Prostate gland (tissue), 2 donors: ENCODE measurements around the gene PLEKHM2.

ENCODE experiments used
- POLR2A ChIP-seq: fragments of 450-650 bp; IDR thresholded peaks from one replicate; pipeline ENCODE4 v1.6.1; 2016; ENCODE audit warnings: antibody characterized with exemption, mild to moderate bottlenecking
- TF ChIP-seq, protein P1 (sequence below), 4 experiments: fragments of 200-600 bp in 2 of 4; fragments of 450-650 bp in 2 of 4; sonication (generic) in 2 of 4; IDR thresholded peaks; 1 replicate in 3 of 4; 2 replicates in 1 of 4; pipeline ENCODE4 v1.5.1; 2016 to 2019; ENCODE audit warnings: antibody characterized with exemption in 4 of 4, mild to moderate bottlenecking in 2 of 4, moderate library complexity in 2 of 4

DNA sequence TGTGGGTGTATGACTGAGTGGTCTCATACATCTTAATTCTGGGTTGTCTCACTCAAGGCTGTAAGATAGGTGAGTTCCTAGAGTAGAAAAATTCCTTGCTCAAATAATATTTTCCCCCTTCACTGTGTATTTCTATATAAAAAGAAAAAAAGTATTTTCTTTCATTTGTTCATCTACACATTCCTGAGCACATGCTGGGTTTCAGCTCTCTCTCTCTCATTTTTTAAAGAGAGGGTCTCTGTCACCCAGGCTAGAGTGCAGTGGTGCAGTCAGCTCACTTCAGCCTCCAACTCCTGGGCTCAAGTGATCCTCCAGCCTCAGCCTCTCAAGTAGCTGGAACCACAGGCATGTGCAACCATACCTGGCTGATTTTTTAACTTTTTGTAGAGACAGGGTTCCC is 44.9 kb upstream of the PLEKHM2 start:
- TF ChIP-seq, protein P1, sequence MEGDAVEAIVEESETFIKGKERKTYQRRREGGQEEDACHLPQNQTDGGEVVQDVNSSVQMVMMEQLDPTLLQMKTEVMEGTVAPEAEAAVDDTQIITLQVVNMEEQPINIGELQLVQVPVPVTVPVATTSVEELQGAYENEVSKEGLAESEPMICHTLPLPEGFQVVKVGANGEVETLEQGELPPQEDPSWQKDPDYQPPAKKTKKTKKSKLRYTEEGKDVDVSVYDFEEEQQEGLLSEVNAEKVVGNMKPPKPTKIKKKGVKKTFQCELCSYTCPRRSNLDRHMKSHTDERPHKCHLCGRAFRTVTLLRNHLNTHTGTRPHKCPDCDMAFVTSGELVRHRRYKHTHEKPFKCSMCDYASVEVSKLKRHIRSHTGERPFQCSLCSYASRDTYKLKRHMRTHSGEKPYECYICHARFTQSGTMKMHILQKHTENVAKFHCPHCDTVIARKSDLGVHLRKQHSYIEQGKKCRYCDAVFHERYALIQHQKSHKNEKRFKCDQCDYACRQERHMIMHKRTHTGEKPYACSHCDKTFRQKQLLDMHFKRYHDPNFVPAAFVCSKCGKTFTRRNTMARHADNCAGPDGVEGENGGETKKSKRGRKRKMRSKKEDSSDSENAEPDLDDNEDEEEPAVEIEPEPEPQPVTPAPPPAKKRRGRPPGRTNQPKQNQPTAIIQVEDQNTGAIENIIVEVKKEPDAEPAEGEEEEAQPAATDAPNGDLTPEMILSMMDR (IDR thresholded peaks at IDR 0.05): no peak
- TF ChIP-seq POLR2A: no peak
